Measurements from ENCODE around the gene CLPTM1L.
A peak's percentile ranks its signal among the peaks of the same experiment; 100 is the strongest.

CLPTM1L gene

GRCh38 chr5:1315018-1315708 lies 29.7 kb downstream of the CLPTM1L start:
- no peak for DNase-seq (ENCODE audit: low spot score)

- no peak for DNase-seq (ENCODE audit: low spot score)
These were observed 30.3 kb downstream of the CLPTM1L start for GRCh38 chr5:1314564-1314982.

GRCh38 chr5:1312993-1313833 lies 31.7 kb downstream of the CLPTM1L start:
- DNase-seq (ENCODE audit: low spot score) = peak; percentile 72

GRCh38 chr5:1312206-1312605 lies 32.7 kb downstream of the CLPTM1L start:
- DNase-seq (ENCODE audit: low spot score) = peak; percentile 70

- no peak for DNase-seq (ENCODE audit: low spot score)
These were observed 33.4 kb downstream of the CLPTM1L start for GRCh38 chr5:1311439-1312055.

GRCh38 chr5:1310118-1310517 lies 34.8 kb downstream of the CLPTM1L start:
- no peak for DNase-seq (ENCODE audit: low spot score)

GRCh38 chr5:1304033-1304432 lies 40.9 kb downstream of the CLPTM1L start:
- DNase-seq (ENCODE audit: low spot score) = no peak

GRCh38 chr5:1302258-1302657 lies 42.6 kb downstream of the CLPTM1L start:
- DNase-seq (ENCODE audit: low spot score) = no peak

GRCh38 chr5:1300581-1301083 lies 44.3 kb downstream of the CLPTM1L start:
- no peak for DNase-seq (ENCODE audit: low spot score)

GRCh38 chr5:1299961-1300360 lies 44.9 kb downstream of the CLPTM1L start:
- DNase-seq (ENCODE audit: low spot score) = no peak

- DNase-seq (ENCODE audit: low spot score) = no peak
These were observed 45.4 kb downstream of the CLPTM1L start for GRCh38 chr5:1299511-1299850.

- no peak for DNase-seq (ENCODE audit: low spot score)
These were observed 46.0 kb downstream of the CLPTM1L start for GRCh38 chr5:1298723-1299510.

- DNase-seq (ENCODE audit: low spot score) = no peak
These were observed 46.8 kb downstream of the CLPTM1L start for GRCh38 chr5:1298067-1298551.

- DNase-seq (ENCODE audit: low spot score) = no peak
These were observed 47.7 kb downstream of the CLPTM1L start for GRCh38 chr5:1297243-1297642.

- DNase-seq (ENCODE audit: low spot score) = no peak
These were observed 49.3 kb downstream of the CLPTM1L start for GRCh38 chr5:1295650-1296037.

GRCh38 chr5:1294835-1295649 lies 49.9 kb downstream of the CLPTM1L start, which contains the start of gene TERT:
TSS of gene TERT (minus strand) at chr5:1295068. CDS start at chr5:1294989, 79 bp downstream.
- DNase-seq (ENCODE audit: low spot score) = no peak

- DNase-seq (ENCODE audit: low spot score) = no peak
These were observed 50.6 kb downstream of the CLPTM1L start for GRCh38 chr5:1294206-1294834.

GRCh38 chr5:1293416-1294205 lies 51.3 kb downstream of the CLPTM1L start:
- no peak for DNase-seq (ENCODE audit: low spot score)

GRCh38 chr5:1292846-1293415 lies 52.0 kb downstream of the CLPTM1L start:
- DNase-seq (ENCODE audit: low spot score) = no peak
